K562 (cell line): Measurements from ENCODE around the gene GRHPR. TPM values are rescaled to one million over a fixed set of nuclear protein-coding genes. Genes with fewer than 3 reads are reported as not detected.
"Not testable (repeated sequence)": the region's sequence is repeated elsewhere in the genome, so short reads cannot be mapped to it uniquely, and the experiment has no call there.

ENCODE experiments used
- ATAC-seq: fragments of 200-7000 bp; cut with Tn5 transposase; 3 replicates; pipeline ENCODE4 v1.9.1; 2020; ENCODE audit warnings: moderate library complexity
- BruUV-seq: library from RNA; stranded (reverse); fragments of 400-500 nt; replicated peaks from 2 replicates; lab custom pipeline; 2021; lab: Mats Ljungman, UMichigan
- CTCF ChIA-PET: fragments of 300-600 bp; formaldehyde crosslinking; extraction: SDS; loops from one replicate; lab custom pipeline; 2021; ENCODE audit warnings: low intra/inter-chr PET ratio; lab: Yijun Ruan, JAX
- POLR2A ChIA-PET: fragments of 300-600, 350-650 bp; sonication (Branson Sonifier 250); formaldehyde crosslinking; extraction: SDS; loops from one replicate; lab custom pipeline; 2021; ENCODE audit warnings: antibody characterized with exemption, inconsistent platforms; lab: Yijun Ruan, JAX
- DNase-seq, 4 experiments: peaks; one replicate each; pipeline versions ENCODE4 v3.0.0 to v3.0.0-alpha.2; 2011 to 2018; ENCODE audit warnings: low spot score in 3 of 4, mixed read lengths in 3 of 4; ENCODE audit errors: extremely low read depth in 1 of 4
- FAIRE-seq: peaks from 2 replicates; lab custom pipeline; 2011; peaks lifted over from hg19 to GRCh38; lab: Jason Lieb, UNC
- H2AFZ ChIP-seq: 2 replicates; pipeline ENCODE4 v1.6.0; 2011; ENCODE audit warnings: low read depth, low read length, control low read depth, inconsistent platforms
- H3K27ac ChIP-seq: fragments of 200-600 bp; 3 replicates; pipeline ENCODE4 v1.8.0; 2011; ENCODE audit warnings: low read depth, mild to moderate bottlenecking, control low read depth, inconsistent platforms, low read length, moderate library complexity, mixed read lengths; ENCODE audit errors: extremely low read depth
- H3K27me3 ChIP-seq, 2 experiments: fragments of 300-600 bp in 1 of 2; 2 replicates in 1 of 2; 3 replicates in 1 of 2; pipeline versions ENCODE4 v1.6.0 to v1.8.0; 2011; ENCODE audit warnings: inconsistent platforms in 2 of 2, low read length in 2 of 2, mild to moderate bottlenecking in 1 of 2, mixed read lengths in 1 of 2, moderate library complexity in 1 of 2; ENCODE audit not compliant: control insufficient read depth in 2 of 2, insufficient read depth in 2 of 2
- H3K36me3 ChIP-seq: fragments of 300-600 bp; 3 replicates; pipeline ENCODE4 v1.8.0; 2011; ENCODE audit warnings: mild to moderate bottlenecking, low read length, inconsistent platforms; ENCODE audit not compliant: control insufficient read depth, insufficient read depth
- H3K4me1 ChIP-seq, 2 experiments: fragments of 200-600 bp in 1 of 2; replicated peaks in 1 of 2; 2 replicates in 1 of 2; 3 replicates in 1 of 2; pipeline versions ENCODE4 v1.5.1 to v1.8.0; 2011; ENCODE audit warnings: inconsistent platforms in 2 of 2, low read length in 2 of 2, mild to moderate bottlenecking in 1 of 2, mixed read lengths in 1 of 2, moderate library complexity in 1 of 2; ENCODE audit not compliant: control insufficient read depth in 2 of 2, insufficient read depth in 2 of 2
- H3K4me2 ChIP-seq: 2 replicates; pipeline ENCODE4 v1.6.1; 2011; ENCODE audit warnings: low read length, control low read depth, inconsistent platforms, mixed read lengths; ENCODE audit not compliant: insufficient read depth
- H3K4me3 ChIP-seq: fragments of 200-600 bp; sonication (generic), shearing (Covaris generic); 2 replicates; pipeline ENCODE4 v1.5.1; 2016; ENCODE audit warnings: control low read depth, inconsistent platforms
- H3K79me2 ChIP-seq: fragments of 200-600 bp; 3 replicates; pipeline ENCODE4 v1.8.0; 2011; ENCODE audit warnings: low read length, inconsistent platforms; ENCODE audit not compliant: control insufficient read depth, insufficient read depth
- H3K9ac ChIP-seq, 2 experiments: 2 replicates each; pipeline versions ENCODE4 v1.6.0 to v1.6.1; 2011; ENCODE audit warnings: low read depth in 2 of 2, low read length in 2 of 2, control low read depth in 1 of 2, inconsistent platforms in 1 of 2, mild to moderate bottlenecking in 1 of 2, mixed read lengths in 1 of 2; ENCODE audit not compliant: insufficient read depth in 1 of 2
- H3K9me1 ChIP-seq: one replicate; pipeline ENCODE4 v1.6.0; 2011; ENCODE audit warnings: inconsistent platforms, mild to moderate bottlenecking, low read length, moderate library complexity; ENCODE audit not compliant: control insufficient read depth, insufficient read depth
- H3K9me3 ChIP-seq: replicated peaks from 2 replicates; pipeline ENCODE4 v1.5.1; 2011; ENCODE audit warnings: low read depth, low read length, inconsistent platforms; ENCODE audit not compliant: control insufficient read depth, insufficient read depth
- H4K20me1 ChIP-seq: replicated peaks from 2 replicates; pipeline ENCODE4 v1.6.1; 2011; ENCODE audit warnings: low read length, inconsistent platforms, mixed read lengths; ENCODE audit not compliant: control insufficient read depth, insufficient read depth
- ATF1 ChIP-seq, 2 experiments: fragments of 450-650 bp in 1 of 2; IDR thresholded peaks; 2 replicates each; pipeline ENCODE4 v1.6.1; 2016; ENCODE audit warnings: missing compliant biosample characterization in 1 of 2, missing genetic modification characterization in 1 of 2
- ATF7 ChIP-seq: fragments of 450-650 bp; IDR thresholded peaks from 2 replicates; pipeline ENCODE4 v1.7.1; 2014; ENCODE audit warnings: mild to moderate bottlenecking, moderate library complexity
- CBX3 ChIP-seq, 2 experiments: IDR thresholded peaks; 1 replicate in 1 of 2; 2 replicates in 1 of 2; pipeline ENCODE4 v1.6.1; 2012; ENCODE audit warnings: inconsistent platforms in 2 of 2, low read length in 2 of 2, borderline replicate concordance in 1 of 2, control low read depth in 1 of 2
- CXXC5 ChIP-seq: fragments of 250-450 bp; sonication (Bioruptor Pico); IDR thresholded peaks from 2 replicates; pipeline ENCODE4 v1.8.0; 2022; ENCODE audit warnings: inconsistent platforms, mild to moderate bottlenecking, moderate library complexity
- FOXJ3 ChIP-seq: sonication (generic); formaldehyde crosslinking; IDR thresholded peaks from 2 replicates; pipeline ENCODE4 v1.4.0; 2020; ENCODE audit warnings: mild to moderate bottlenecking, missing genetic modification reagents
- MAFG ChIP-seq: fragments of 450-650 bp; conservative IDR thresholded peaks from 2 replicates; pipeline ENCODE4 v1.6.1; 2016; ENCODE audit warnings: missing genetic modification characterization, missing compliant biosample characterization
- SMAD4 ChIP-seq: fragments of 250-450 bp; sonication (Bioruptor Pico); conservative IDR thresholded peaks from 2 replicates; pipeline ENCODE4 v1.8.0; 2021; ENCODE audit warnings: inconsistent platforms, mild to moderate bottlenecking, moderate library complexity
- ZBTB40 ChIP-seq, 2 experiments: fragments of 450-650 bp in 1 of 2; sonication (generic) in 1 of 2; formaldehyde crosslinking in 1 of 2; IDR thresholded peaks; 2 replicates each; pipeline versions ENCODE4 v1.7.1 to v1.9.0; 2016 to 2022; ENCODE audit warnings: inconsistent platforms in 1 of 2, mild to moderate bottlenecking in 1 of 2, missing genetic modification reagents in 1 of 2
- ZBTB49 ChIP-seq: sonication (generic); formaldehyde crosslinking; IDR thresholded peaks from 2 replicates; pipeline ENCODE4 v1.8.0; 2022; ENCODE audit warnings: missing genetic modification reagents, mild to moderate bottlenecking, borderline replicate concordance
- WGBS: fragments of 100-300 bp; shearing (Covaris generic); methylation state at CpG from one replicate; pipeline ENCODE4 v1.1.6; 2016; ENCODE audit warnings: low coverage, mixed read lengths; ENCODE audit not compliant: insufficient coverage; ENCODE audit errors: missing lambda C conversion rate; 5-methylcytosine and 5-hydroxymethylcytosine counted together
- in situ Hi-C: fragments of 300-500 bp; cut with MboI; formaldehyde crosslinking; loops from 4 replicates; pipeline ENCODE4 v1.15.0; 2018; ENCODE audit warnings: inconsistent platforms, mixed read lengths
- intact Hi-C: fragments of 100-400 bp; cut with micrococcal nuclease; formaldehyde crosslinking; loops from 2 replicates; pipeline ENCODE4 v1.14.2; 2022
- polyA plus RNA-seq, 8 experiments: library from polyadenylated mRNA; depleted of rRNA in 4 of 8; stranded (reverse) in 5 of 8; unstranded in 3 of 8; fragments of >200 nt; fragmentation: Nextera tagmentation in 2 of 8; fragmentation: Illumina TruSeq in 1 of 8; extraction: Ambion mirVana in 2 of 8; extraction: Trizol in 1 of 8; gene quantifications; 2 replicates each; pipeline versions ENCODE4 v1.2.1 to v1.2.3, GENCODE V29; 2011 to 2014; ENCODE audit warnings: inconsistent platforms in 1 of 8, missing spikeins in 1 of 8
- total RNA-seq, 7 experiments: library from RNA; depleted of rRNA in 6 of 7; stranded (reverse); fragments of >200 nt in 6 of 7; fragmentation: Illumina TruSeq in 2 of 7; extraction: Trizol in 2 of 7; gene quantifications; 2 replicates each; pipeline versions ENCODE4 v1.2.1 to v1.2.3, GENCODE V29; 2011 to 2021; ENCODE audit warnings: low replicate concordance in 1 of 7

The GRHPR gene
- total and polyA plus RNA-seq, 9 of the 15 experiments (the other 6 are each of a cell fraction or from before 2014, with no cell fraction given), result 38.9 to 144 (median 120) TPM

- TF ChIP-seq ZBTB40 (IDR thresholded peaks at IDR 0.05), result no peak
- TF ChIP-seq ZBTB40 (CRISPR knock-in tag; IDR thresholded peaks at IDR 0.05), result no peak
- no peak for TF ChIP-seq CXXC5 (CRISPR knock-in tag)
- TF ChIP-seq ATF1 (CRISPR knock-in tag; IDR thresholded peaks at IDR 0.05), result no peak
- TF ChIP-seq ATF1 (tag; IDR thresholded peaks at IDR 0.05), result 0 out of 2 replicates have a peak, but pooled peaks have one; percentile 38
- 0 out of 2 replicates have a peak, but pooled peaks have one; percentile 21 for TF ChIP-seq ATF7
- no peak for TF ChIP-seq MAFG (tag)
- TF ChIP-seq ZBTB49 (CRISPR knock-in tag), result no peak
- TF ChIP-seq FOXJ3 (CRISPR knock-in tag), result no peak
- no peak for TF ChIP-seq SMAD4 (CRISPR knock-in tag)
- no peak for TF ChIP-seq CBX3 (IDR thresholded peaks at IDR 0.05; ENCODE audit: borderline replicate concordance in 1 of 2, low read length in 2 of 2)
These were observed 26.8 kb upstream of the GRHPR start (continued) for GRCh38 chr9:37395663-37396062.

GRCh38 chr9:37397948-37398347 lies 24.5 kb upstream of the GRHPR start:
- H3K36me3 ChIP-seq, H2AFZ ChIP-seq, H3K9me3 ChIP-seq, H3K4me3 ChIP-seq, H3K27ac ChIP-seq, CTCF ChIA-PET, H3K9me1 ChIP-seq, in situ Hi-C loops, H3K27me3 ChIP-seq, ATAC-seq, H4K20me1 ChIP-seq, H3K9ac ChIP-seq, FAIRE-seq, BruUV-seq, DNase-seq, H3K4me2 ChIP-seq, H3K79me2 ChIP-seq: not testable (repeated sequence)
- H3K4me1 ChIP-seq, result peaks cover 4 to 11% of the 10 kb centered on the region in 2 experiments; a peak in 1 of 5 replicates
- POLR2A ChIA-PET, result interaction anchor here (0.5 kb wide), 2 partner anchors 22 to 1225 kb away, joined by 3 to 6 read pairs; no protein-coding TSS in a partner anchor
- WGBS, result 27% methylated on average over 3 of the region's 3 CpGs
- intact Hi-C loops, result loop anchor here (10.0 kb wide), 1 partner anchor 273 kb away; the partner anchor contains the start of gene ZCCHC7
